Nephron (organoid): ENCODE data around the gene HTR3E.

Experiments
- H3K27ac Mint-ChIP-seq, 3 experiments: 2 replicates each; pipeline ENCODE4 v1.8.0; 2020; ENCODE audit warnings: mixed read lengths in 3 of 3, mild to moderate bottlenecking in 2 of 3, moderate library complexity in 1 of 3
- H3K27me3 Mint-ChIP-seq: 2 replicates; pipeline ENCODE4 v1.8.0; 2021; ENCODE audit warnings: low read depth, mild to moderate bottlenecking, moderate library complexity, mixed read lengths
- H3K36me3 Mint-ChIP-seq: 2 replicates; pipeline ENCODE4 v1.8.0; 2020; ENCODE audit warnings: low read depth, mixed read lengths
- H3K4me1 Mint-ChIP-seq: 2 replicates; pipeline ENCODE4 v1.8.0; 2020; ENCODE audit warnings: mixed read lengths
- H3K4me3 Mint-ChIP-seq, 3 experiments: 2 replicates each; pipeline ENCODE4 v1.8.0; 2020; ENCODE audit warnings: mild to moderate bottlenecking in 3 of 3, mixed read lengths in 3 of 3, moderate library complexity in 2 of 3
- H3K9me3 Mint-ChIP-seq: 2 replicates; pipeline ENCODE4 v1.8.0; 2020; ENCODE audit warnings: mixed read lengths
- CTCF ChIP-seq, 3 experiments: fragments of 200-600 bp; sonication (generic); IDR thresholded peaks; one replicate each; pipeline ENCODE4 v1.5.0; 2021; ENCODE audit warnings: antibody characterized with exemption in 3 of 3; ENCODE audit not compliant: unreplicated experiment in 3 of 3

The HTR3E gene

DNA sequence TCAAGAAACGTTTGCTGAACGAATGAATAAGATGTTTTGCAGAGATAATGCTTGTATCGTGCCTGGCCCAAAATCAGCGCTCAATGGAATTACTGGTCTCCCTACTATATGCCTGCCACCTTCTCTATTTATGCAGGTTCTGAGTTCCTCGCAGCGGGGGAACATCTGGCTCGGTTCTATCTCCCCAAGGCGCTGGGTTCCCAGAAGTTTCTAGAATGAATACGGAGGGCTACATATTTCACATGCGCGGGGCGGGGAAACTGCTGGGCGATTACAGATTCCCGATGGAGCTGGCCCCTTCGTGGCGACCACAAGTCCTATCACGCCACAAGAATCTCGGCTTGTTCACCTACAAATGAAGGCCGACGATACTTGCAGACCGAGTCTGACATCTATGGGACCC, 37.9 kb downstream of the HTR3E start:
- peak overlapping the region; percentile 96 to 97 (median 96) for H3K4me3 Mint-ChIP-seq
- H3K27ac Mint-ChIP-seq, result peak overlapping the region; percentile 84 to 96 (median 95)
- peaks cover 4% of the 10 kb centered on the region for H3K36me3 Mint-ChIP-seq
- no peaks in the 10 kb centered on the region for H3K27me3 Mint-ChIP-seq
- peaks cover 34% of the 10 kb centered on the region for H3K4me1 Mint-ChIP-seq
- no peak for TF ChIP-seq CTCF (IDR thresholded peaks at IDR 0.05; ENCODE audit: unreplicated experiment in 3 of 3)
- no peaks in the 10 kb centered on the region for H3K9me3 Mint-ChIP-seq

GRCh38 chr3:184135149-184135910, 38.5 kb downstream of the HTR3E start, which contains the start of gene EIF2B5:
TSS of gene EIF2B5 (plus strand) at chr3:184135358. CDS start at chr3:184135386, 28 bp downstream.
- peak within 1 kb of the TSS; percentile 84 to 96 (median 95) for H3K27ac Mint-ChIP-seq
- no peaks in the 10 kb centered on the region for H3K9me3 Mint-ChIP-seq
- peaks cover 34% of the 10 kb centered on the region for H3K4me1 Mint-ChIP-seq
- TF ChIP-seq CTCF (IDR thresholded peaks at IDR 0.05; ENCODE audit: unreplicated experiment in 3 of 3), result peak in 2 of 3 experiments; percentile 24 to 53
- H3K27me3 Mint-ChIP-seq, result no peaks in the 10 kb centered on the region
- peaks cover 9% of the 10 kb centered on the region for H3K36me3 Mint-ChIP-seq
- H3K4me3 Mint-ChIP-seq, result peak within 1 kb of the TSS; percentile 96 to 97 (median 96)

DNA sequence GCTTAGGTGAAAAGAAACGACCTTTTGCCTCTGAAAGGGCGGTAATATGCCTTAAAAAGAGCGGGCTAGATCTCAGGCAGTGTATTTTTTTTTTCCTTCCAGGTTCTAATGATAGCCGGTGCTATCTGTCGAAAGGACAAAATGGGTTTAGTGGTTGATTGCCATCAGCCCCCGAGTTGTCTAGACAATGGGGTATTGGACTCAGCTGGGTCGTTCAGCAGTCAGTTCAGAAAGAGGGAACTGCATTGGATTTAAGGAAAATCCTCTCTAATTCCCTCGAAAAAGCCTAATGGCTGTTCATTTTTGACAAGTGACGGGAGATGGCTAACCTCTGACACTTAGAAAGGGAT, 39.0 kb downstream of the HTR3E start:
- H3K4me1 Mint-ChIP-seq, result peaks cover 34% of the 10 kb centered on the region
- H3K9me3 Mint-ChIP-seq, result no peaks in the 10 kb centered on the region
- H3K4me3 Mint-ChIP-seq, result peak overlapping the region; percentile 96 to 97 (median 96)
- H3K27me3 Mint-ChIP-seq, result no peaks in the 10 kb centered on the region
- no peak for TF ChIP-seq CTCF (IDR thresholded peaks at IDR 0.05; ENCODE audit: unreplicated experiment in 3 of 3)
- H3K36me3 Mint-ChIP-seq, result peaks cover 15% of the 10 kb centered on the region
- peak overlapping the region; percentile 84 to 96 (median 95) for H3K27ac Mint-ChIP-seq

DNA sequence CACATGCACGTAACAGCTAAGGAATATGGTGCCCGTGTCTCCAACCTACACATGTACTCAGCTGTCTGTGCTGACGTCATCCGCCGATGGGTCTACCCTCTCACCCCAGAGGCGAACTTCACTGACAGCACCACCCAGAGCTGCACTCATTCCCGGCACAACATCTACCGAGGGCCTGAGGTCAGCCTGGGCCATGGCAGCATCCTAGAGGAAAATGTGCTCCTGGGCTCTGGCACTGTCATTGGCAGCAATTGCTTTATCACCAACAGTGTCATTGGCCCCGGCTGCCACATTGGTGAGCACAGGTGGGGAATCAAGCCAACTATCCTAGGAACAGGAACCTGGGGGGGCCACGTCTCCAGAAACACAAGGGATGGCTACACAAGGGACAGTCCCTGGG, 43.6 kb downstream of the HTR3E start:
- H3K4me1 Mint-ChIP-seq, result peaks cover 29% of the 10 kb centered on the region
- H3K9me3 Mint-ChIP-seq, result no peaks in the 10 kb centered on the region
- H3K36me3 Mint-ChIP-seq, result peaks cover 42% of the 10 kb centered on the region

DNA sequence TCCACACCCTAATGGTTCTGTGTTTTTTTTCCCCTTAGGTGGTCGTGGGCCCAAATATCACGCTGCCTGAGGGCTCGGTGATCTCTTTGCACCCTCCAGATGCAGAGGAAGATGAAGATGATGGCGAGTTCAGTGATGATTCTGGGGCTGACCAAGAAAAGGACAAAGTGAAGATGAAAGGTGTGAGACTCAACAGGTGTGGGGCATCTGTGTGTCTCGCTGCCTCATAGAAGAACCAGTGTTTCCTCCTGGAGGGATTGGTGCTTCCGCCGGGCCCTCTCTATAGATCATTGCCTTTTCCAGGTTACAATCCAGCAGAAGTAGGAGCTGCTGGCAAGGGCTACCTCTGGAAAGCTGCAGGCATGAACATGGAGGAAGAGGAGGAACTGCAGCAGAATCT, 45.3 kb downstream of the HTR3E start:
- H3K27ac Mint-ChIP-seq, result no peak overlapping the region
- no peak for TF ChIP-seq CTCF (IDR thresholded peaks at IDR 0.05; ENCODE audit: unreplicated experiment in 3 of 3)
- H3K4me3 Mint-ChIP-seq, result no peak overlapping the region
- H3K4me1 Mint-ChIP-seq, result peaks cover 13% of the 10 kb centered on the region
- H3K9me3 Mint-ChIP-seq, result no peaks in the 10 kb centered on the region
- peaks cover 49% of the 10 kb centered on the region for H3K36me3 Mint-ChIP-seq
- no peaks in the 10 kb centered on the region for H3K27me3 Mint-ChIP-seq

More for the DNA sequence above, 43.6 kb downstream of the HTR3E start:
- Mint-ChIP-seq H3K27me3 (no peaks in the 10 kb centered on the region), H3K4me3 (no peak overlapping the region), H3K27ac (no peak overlapping the region)
- TF ChIP-seq CTCF (IDR thresholded peaks at IDR 0.05; ENCODE audit: unreplicated experiment in 3 of 3), result no peak

DNA sequence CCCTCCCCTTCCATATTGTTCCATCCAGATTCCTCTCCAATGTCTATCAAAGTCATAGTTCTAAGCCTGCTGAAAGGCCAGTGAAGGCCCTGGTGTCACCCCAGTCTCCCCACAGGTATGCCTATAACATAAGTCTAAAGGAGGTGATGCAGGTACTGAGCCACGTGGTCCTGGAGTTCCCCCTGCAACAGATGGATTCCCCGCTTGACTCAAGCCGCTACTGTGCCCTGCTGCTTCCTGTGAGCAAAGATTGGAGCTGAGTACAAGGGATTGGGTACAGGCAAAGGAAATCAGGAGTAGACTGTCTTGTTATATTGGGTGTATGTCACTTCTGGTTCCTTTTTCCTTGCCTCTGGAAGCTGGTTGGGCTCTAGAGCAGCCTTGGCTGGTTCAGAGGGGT, 46.5 kb downstream of the HTR3E start:
- Mint-ChIP-seq H3K36me3 (peaks cover 45% of the 10 kb centered on the region), H3K27ac (no peak overlapping the region), H3K9me3 (no peaks in the 10 kb centered on the region), H3K4me1 (peaks cover 8% of the 10 kb centered on the region), H3K4me3 (no peak overlapping the region), H3K27me3 (no peaks in the 10 kb centered on the region)
- TF ChIP-seq CTCF (IDR thresholded peaks at IDR 0.05; ENCODE audit: unreplicated experiment in 3 of 3), result no peak
